ENCODE results near the gene JAGN1. TPM values are rescaled to one million over a fixed set of nuclear protein-coding genes. Genes with fewer than 3 reads are reported as not detected.
"Not testable (repeated sequence)": the region's sequence is repeated elsewhere in the genome, so short reads cannot be mapped to it uniquely, and the experiment has no call there.

JAGN1 gene
- total RNA-seq, 6 experiments from 2014 or later, result 20.5 to 40.6 (median 26.5) TPM

DNA sequence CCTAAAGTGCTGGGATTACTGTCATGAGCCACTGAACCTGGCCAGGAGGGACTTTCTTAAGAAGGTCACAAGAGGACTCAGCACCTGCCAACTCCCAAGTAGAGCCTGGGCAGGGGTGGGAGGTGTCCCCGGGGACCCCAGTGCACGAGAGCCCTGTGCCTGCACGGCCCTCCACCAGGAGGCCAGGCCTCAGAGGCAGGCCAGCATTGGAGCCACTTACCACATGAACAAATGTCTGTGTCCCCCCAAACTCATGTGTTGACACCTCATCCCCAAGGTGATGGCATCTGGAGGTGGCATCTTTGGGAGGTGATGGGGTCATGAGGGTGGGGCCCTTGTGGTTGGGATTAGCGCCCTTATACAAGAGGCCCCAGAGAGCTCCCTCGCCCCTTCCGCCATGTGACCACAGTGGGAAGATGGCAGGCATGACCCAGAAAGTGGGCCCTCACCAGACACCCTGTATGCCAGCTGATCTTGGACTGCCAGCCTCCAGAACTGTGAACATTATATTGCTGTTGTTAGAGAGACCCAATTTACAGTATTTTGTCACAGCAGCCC is 43.4 kb upstream of the JAGN1 start:
- intact Hi-C loops (cut with DNase I), result no loop called here
- peaks cover 0 to 28% (median 5%) of the 10 kb centered on the region in 4 donors for H3K4me1 ChIP-seq
- H3K27ac ChIP-seq, result no peak overlapping the region
- no peaks in the 10 kb centered on the region for H3K27me3 ChIP-seq
- no peaks in the 10 kb centered on the region for H3K9me3 ChIP-seq
- TF ChIP-seq, protein P1, sequence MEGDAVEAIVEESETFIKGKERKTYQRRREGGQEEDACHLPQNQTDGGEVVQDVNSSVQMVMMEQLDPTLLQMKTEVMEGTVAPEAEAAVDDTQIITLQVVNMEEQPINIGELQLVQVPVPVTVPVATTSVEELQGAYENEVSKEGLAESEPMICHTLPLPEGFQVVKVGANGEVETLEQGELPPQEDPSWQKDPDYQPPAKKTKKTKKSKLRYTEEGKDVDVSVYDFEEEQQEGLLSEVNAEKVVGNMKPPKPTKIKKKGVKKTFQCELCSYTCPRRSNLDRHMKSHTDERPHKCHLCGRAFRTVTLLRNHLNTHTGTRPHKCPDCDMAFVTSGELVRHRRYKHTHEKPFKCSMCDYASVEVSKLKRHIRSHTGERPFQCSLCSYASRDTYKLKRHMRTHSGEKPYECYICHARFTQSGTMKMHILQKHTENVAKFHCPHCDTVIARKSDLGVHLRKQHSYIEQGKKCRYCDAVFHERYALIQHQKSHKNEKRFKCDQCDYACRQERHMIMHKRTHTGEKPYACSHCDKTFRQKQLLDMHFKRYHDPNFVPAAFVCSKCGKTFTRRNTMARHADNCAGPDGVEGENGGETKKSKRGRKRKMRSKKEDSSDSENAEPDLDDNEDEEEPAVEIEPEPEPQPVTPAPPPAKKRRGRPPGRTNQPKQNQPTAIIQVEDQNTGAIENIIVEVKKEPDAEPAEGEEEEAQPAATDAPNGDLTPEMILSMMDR (IDR thresholded peaks at IDR 0.05), result no peak
- no peak for TF ChIP-seq POLR2A (IDR thresholded peaks at IDR 0.05)
- peak in 1 of 3 donors; percentile 19 for DNase-seq
- WGBS (ENCODE audit: insufficient coverage, low coverage, low lambda C conversion rate, missing lambda C conversion rate), result no CpG with 5 or more reads among the region's 6 CpGs
- ATAC-seq, result no peak
- no peaks in the 10 kb centered on the region for H3K36me3 ChIP-seq
- H3K4me3 ChIP-seq, result no peak overlapping the region

GRCh38 chr3:9847870-9848269 is 42.5 kb upstream of the JAGN1 start:
- WGBS (ENCODE audit: insufficient coverage, low coverage, low lambda C conversion rate, missing lambda C conversion rate), result 56% methylated on average over 7 of the region's 9 CpGs
- H3K36me3 ChIP-seq; intact Hi-C loops (cut with DNase I); DNase-seq; ATAC-seq; H3K27ac ChIP-seq; H3K9me3 ChIP-seq; H3K4me3 ChIP-seq; H3K27me3 ChIP-seq: not testable (repeated sequence)
- peaks cover 0 to 31% (median 5%) of the 10 kb centered on the region in 4 donors for H3K4me1 ChIP-seq

DNA sequence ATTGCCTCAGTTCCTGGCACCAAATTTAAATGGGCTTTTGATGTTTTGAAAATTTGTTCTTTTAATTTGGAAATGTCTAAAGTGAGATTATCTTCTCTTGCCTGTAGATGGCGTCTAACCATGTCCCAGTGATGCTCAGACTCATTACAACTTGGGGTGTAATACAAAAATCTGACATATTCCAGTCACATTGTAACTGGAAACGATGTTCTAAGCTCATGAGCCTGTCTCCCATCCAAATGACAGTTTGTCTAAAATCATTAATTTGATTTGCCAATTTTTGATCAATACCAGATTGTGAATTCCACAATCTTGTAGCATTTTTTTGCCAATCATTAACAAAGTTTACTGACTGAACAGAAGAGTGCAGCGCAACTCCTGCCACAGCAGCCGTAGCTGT is 41.5 kb upstream of the JAGN1 start:
- H3K4me3 ChIP-seq; H3K27ac ChIP-seq; H3K9me3 ChIP-seq; H3K36me3 ChIP-seq; H3K27me3 ChIP-seq; DNase-seq; ATAC-seq; intact Hi-C loops (cut with DNase I): not testable (repeated sequence)
- peaks cover 0 to 26% (median 5%) of the 10 kb centered on the region in 4 donors for H3K4me1 ChIP-seq
- WGBS (ENCODE audit: insufficient coverage, low coverage, low lambda C conversion rate, missing lambda C conversion rate), result 20% methylated on average over 4 of the region's 4 CpGs
- TF ChIP-seq, protein P1 (IDR thresholded peaks at IDR 0.05), result peak; percentile 58 to 63 (median 60)

DNA sequence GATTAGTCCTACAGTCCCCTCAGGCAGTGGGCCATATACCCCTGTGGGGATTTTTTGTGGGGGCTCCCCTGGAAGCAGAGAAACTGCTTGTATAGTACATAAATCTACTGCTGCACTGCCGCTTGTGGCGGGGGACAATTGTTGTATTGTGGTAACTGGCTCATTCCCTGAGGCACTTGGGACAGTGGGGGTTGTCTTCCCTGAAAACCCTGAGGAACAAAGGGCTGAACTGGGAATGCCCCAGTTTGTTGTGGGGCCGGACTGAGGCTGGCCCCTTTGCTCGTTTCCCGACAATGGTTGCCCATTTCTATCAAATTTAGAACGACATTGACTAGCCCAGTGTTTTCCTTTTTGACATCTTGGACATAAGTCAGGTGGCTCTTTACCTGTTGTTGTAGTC is 39.0 kb upstream of the JAGN1 start:
- not testable (repeated sequence) for H3K9me3 ChIP-seq, H3K27me3 ChIP-seq, DNase-seq, ATAC-seq, H3K27ac ChIP-seq, H3K4me3 ChIP-seq, H3K36me3 ChIP-seq
- WGBS (ENCODE audit: insufficient coverage, low coverage, low lambda C conversion rate, missing lambda C conversion rate), result 81% methylated on average over 3 of the region's 6 CpGs
- peaks cover 0 to 26% (median 4%) of the 10 kb centered on the region in 4 donors for H3K4me1 ChIP-seq
- intact Hi-C loops (cut with DNase I), result loop anchor here in 1 of 2 donors (10.0 kb wide), 1 partner anchor 73 kb away; no protein-coding TSS in a partner anchor

DNA sequence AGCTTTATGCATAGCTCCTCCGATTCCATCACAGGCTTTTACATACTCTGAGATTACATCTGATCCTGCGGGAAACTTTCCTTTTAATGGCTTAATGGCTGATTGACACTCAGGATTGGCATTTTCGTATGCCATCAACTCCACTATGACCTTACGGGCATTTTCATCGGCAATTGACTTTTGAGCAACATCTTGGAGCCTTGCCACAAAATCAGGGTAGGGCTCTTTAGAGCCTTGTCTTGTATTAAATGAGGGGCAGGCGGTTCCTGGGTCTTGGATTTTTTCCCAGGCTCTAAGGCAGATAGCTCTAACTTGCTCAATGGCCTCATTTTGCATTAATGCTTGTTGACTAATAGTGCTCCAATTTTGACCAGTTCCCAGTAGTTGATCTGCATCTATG is 38.5 kb upstream of the JAGN1 start:
- peaks cover 0 to 26% (median 4%) of the 10 kb centered on the region in 4 donors for H3K4me1 ChIP-seq
- H3K4me3 ChIP-seq, H3K27ac ChIP-seq, H3K36me3 ChIP-seq, H3K27me3 ChIP-seq, H3K9me3 ChIP-seq, ATAC-seq: not testable (repeated sequence)
- WGBS (ENCODE audit: insufficient coverage, low coverage, low lambda C conversion rate, missing lambda C conversion rate), result 31% methylated on average over 6 of the region's 6 CpGs
- intact Hi-C loops (cut with DNase I), result loop anchor here in 1 of 2 donors (10.0 kb wide), 1 partner anchor 73 kb away; no protein-coding TSS in a partner anchor
- peak in 1 of 3 donors; percentile 68 for DNase-seq

DNA sequence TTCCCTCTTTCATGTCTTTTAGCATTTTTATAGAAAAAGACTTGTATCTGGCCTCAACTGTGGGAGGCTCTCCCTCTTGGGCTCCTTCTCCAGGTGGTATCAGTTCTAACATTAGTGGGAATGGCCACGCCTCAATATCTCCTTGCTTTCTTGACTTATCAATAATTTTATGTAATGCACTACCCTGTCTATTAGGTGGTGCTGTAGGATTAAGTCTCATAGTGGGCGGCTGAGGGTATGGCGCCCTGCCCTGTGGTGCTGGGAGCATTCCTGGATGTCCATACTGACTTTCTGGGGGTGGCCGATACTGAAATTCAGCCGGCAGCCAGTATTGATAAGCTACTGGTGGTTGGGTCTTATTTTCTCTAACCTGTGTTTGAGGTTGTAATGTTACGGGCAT is 37.9 kb upstream of the JAGN1 start:
- no peak overlapping the region for H3K4me3 ChIP-seq
- H3K27me3 ChIP-seq, result no peaks in the 10 kb centered on the region
- no peak for DNase-seq
- H3K9me3 ChIP-seq, result no peaks in the 10 kb centered on the region
- H3K27ac ChIP-seq, result no peak overlapping the region
- H3K36me3 ChIP-seq, result no peaks in the 10 kb centered on the region
- peaks cover 0 to 26% (median 4%) of the 10 kb centered on the region in 4 donors for H3K4me1 ChIP-seq
- intact Hi-C loops (cut with DNase I), result loop anchor here in 1 of 2 donors (10.0 kb wide), 1 partner anchor 72 kb away; no protein-coding TSS in a partner anchor
- TF ChIP-seq POLR2A (IDR thresholded peaks at IDR 0.05), result no peak
- TF ChIP-seq, protein P1 (IDR thresholded peaks at IDR 0.05), result no peak
- ATAC-seq, result no peak
- WGBS (ENCODE audit: insufficient coverage, low coverage, low lambda C conversion rate, missing lambda C conversion rate), result 94% methylated on average over 3 of the region's 6 CpGs

- not testable (repeated sequence) for H3K27ac ChIP-seq, H3K4me3 ChIP-seq, ATAC-seq, H3K36me3 ChIP-seq, H3K27me3 ChIP-seq, H3K9me3 ChIP-seq, DNase-seq
- 82% methylated on average over 8 of the region's 11 CpGs for WGBS (ENCODE audit: insufficient coverage, low coverage, low lambda C conversion rate, missing lambda C conversion rate)
- H3K4me1 ChIP-seq, result peaks cover 0 to 17% (median 3%) of the 10 kb centered on the region in 4 donors
- intact Hi-C loops (cut with DNase I), result loop anchor here in 1 of 2 donors (10.0 kb wide), 1 partner anchor 70 kb away; no protein-coding TSS in a partner anchor
These were observed 36.0 kb upstream of the JAGN1 start for GRCh38 chr3:9854291-9854940.
